GM13977 (cell line): ENCODE measurements around the gene SET.

Source experiments
- DNase-seq: peaks from one replicate; pipeline ENCODE4 v3.0.0; 2012; ENCODE audit warnings: low spot score
- CTCF ChIP-seq: IDR thresholded peaks from 2 replicates; pipeline ENCODE4 v1.5.1; 2012; ENCODE audit warnings: mild to moderate bottlenecking, control low read depth; ENCODE audit not compliant: insufficient read depth; ENCODE audit errors: extremely low read depth, missing control alignments
- in situ Hi-C: fragments of 300-500 bp; cut with MboI; formaldehyde crosslinking; loops from one replicate; pipeline ENCODE4 v1.12.0; 2022; ENCODE audit warnings: low sequenced_read_pairs, low pct_unique_long_range_greater_than_20kb, mixed read lengths, inconsistent platforms; ENCODE audit not compliant: unreplicated experiment

Gene SET

GRCh38 chr9:128723866-128724743, 35.1 kb downstream of the SET start, which contains the start of gene ZDHHC12:
TSS of gene ZDHHC12 (minus strand) at chr9:128724127. CDS start at chr9:128724093, 34 bp downstream.
- peak; percentile 100 for DNase-seq
- no peak for TF ChIP-seq CTCF
- in situ Hi-C loops: no loop called here

GRCh38 chr9:128724744-128725211, 35.8 kb downstream of the SET start:
- in situ Hi-C loops: no loop called here
- no peak for TF ChIP-seq CTCF
- DNase-seq: peak; percentile 73

GRCh38 chr9:128727640-128728248, 38.7 kb downstream of the SET start:
- no peak for DNase-seq
- in situ Hi-C loops: no loop called here
- TF ChIP-seq CTCF: no peak

GRCh38 chr9:128728298-128728697, 39.3 kb downstream of the SET start:
- no peak for TF ChIP-seq CTCF
- in situ Hi-C loops: no loop called here
- no peak for DNase-seq

- in situ Hi-C loops: no loop called here
- no peak for TF ChIP-seq CTCF
- DNase-seq: no peak
These were observed 40.3 kb downstream of the SET start for GRCh38 chr9:128729302-128729701.

GRCh38 chr9:128729766-128730517, 40.9 kb downstream of the SET start:
- DNase-seq: no peak
- in situ Hi-C loops: no loop called here
- no peak for TF ChIP-seq CTCF
